ENCODE results near the gene SNX25. TPM values are rescaled to one million over a fixed set of nuclear protein-coding genes. Genes with fewer than 3 reads are reported as not detected.

SNX25 gene
- total and polyA plus RNA-seq, 3 donors from 2014 or later, result 20.2 to 50.5 (median 45.0) TPM

- H3K4me1 ChIP-seq, result peaks cover 28% of the 10 kb centered on the region
- no peaks in the 10 kb centered on the region for H3K9me3 ChIP-seq
- WGBS, 2 donors, result 71 to 91% methylated on average over 6 of the region's 6 CpGs
- intact Hi-C loops (cut with DNase I; ENCODE audit: low total_unique reads), result no loop called here
- H3K27me3 ChIP-seq, result no peaks in the 10 kb centered on the region
- H3K27ac ChIP-seq, result no peak overlapping the region
- no peak for DNase-seq
- TF ChIP-seq, protein P1, sequence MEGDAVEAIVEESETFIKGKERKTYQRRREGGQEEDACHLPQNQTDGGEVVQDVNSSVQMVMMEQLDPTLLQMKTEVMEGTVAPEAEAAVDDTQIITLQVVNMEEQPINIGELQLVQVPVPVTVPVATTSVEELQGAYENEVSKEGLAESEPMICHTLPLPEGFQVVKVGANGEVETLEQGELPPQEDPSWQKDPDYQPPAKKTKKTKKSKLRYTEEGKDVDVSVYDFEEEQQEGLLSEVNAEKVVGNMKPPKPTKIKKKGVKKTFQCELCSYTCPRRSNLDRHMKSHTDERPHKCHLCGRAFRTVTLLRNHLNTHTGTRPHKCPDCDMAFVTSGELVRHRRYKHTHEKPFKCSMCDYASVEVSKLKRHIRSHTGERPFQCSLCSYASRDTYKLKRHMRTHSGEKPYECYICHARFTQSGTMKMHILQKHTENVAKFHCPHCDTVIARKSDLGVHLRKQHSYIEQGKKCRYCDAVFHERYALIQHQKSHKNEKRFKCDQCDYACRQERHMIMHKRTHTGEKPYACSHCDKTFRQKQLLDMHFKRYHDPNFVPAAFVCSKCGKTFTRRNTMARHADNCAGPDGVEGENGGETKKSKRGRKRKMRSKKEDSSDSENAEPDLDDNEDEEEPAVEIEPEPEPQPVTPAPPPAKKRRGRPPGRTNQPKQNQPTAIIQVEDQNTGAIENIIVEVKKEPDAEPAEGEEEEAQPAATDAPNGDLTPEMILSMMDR (IDR thresholded peaks at IDR 0.05), result no peak
- no peak for TF ChIP-seq POLR2A (IDR thresholded peaks at IDR 0.05)
- no peak overlapping the region for H3K4me3 ChIP-seq
- H3K36me3 ChIP-seq (ENCODE audit: low read depth, missing control alignments), result no peaks in the 10 kb centered on the region
These were observed 16.5 kb downstream of the SNX25 start for GRCh38 chr4:185225940-185226339.

GRCh38 chr4:185227131-185227551, 17.7 kb downstream of the SNX25 start:
- intact Hi-C loops (cut with DNase I; ENCODE audit: low total_unique reads), result no loop called here
- Histone ChIP-seq H3K27ac (peak overlapping the region in 1 of 2 donors; percentile 69), H3K4me1 (peaks cover 22% of the 10 kb centered on the region), H3K4me3 (no peak overlapping the region), H3K9me3 (no peaks in the 10 kb centered on the region), H3K36me3 (ENCODE audit: low read depth, missing control alignments) (no peaks in the 10 kb centered on the region), H3K27me3 (no peaks in the 10 kb centered on the region)
- DNase-seq, result no peak
- no peak for TF ChIP-seq POLR2A (IDR thresholded peaks at IDR 0.05)
- TF ChIP-seq, protein P1 (IDR thresholded peaks at IDR 0.05), result peak in 1 of 3 experiments; percentile 10
- 45 to 51% methylated on average over 4 of the region's 4 CpGs for WGBS, 2 donors

DNA sequence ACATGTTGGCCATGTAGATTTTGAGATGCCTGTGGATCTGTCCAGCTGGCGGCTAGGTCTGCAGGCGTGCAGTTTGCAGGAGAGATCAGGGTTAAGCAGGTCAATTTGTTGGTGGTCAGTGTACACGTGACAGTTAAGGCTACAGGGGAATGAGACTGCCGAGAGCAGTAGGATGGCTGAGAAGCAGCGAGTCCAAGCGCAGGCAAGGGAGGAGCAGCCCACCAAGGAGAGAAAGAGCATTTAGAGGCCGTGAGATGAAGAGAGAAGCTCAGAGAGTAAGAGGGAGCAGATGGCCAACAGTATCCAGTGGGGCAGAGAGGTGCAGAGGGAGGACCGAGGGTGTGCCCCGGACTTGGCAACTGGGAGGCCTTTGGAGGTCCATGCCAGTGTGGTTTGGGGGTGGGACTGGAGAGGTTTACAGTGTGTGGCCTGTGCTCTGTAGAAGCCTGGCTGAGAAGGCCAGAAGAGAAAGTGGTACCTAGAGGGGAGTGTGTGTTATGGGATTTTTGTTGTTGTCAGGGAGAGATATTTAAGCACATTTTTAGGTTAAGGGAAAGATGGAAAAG, 18.4 kb downstream of the SNX25 start:
- DNase-seq, result no peak
- no peaks in the 10 kb centered on the region for H3K27me3 ChIP-seq
- no peaks in the 10 kb centered on the region for H3K36me3 ChIP-seq (ENCODE audit: low read depth, missing control alignments)
- intact Hi-C loops (cut with DNase I; ENCODE audit: low total_unique reads), result no loop called here
- WGBS, 2 donors, result 44 to 51% methylated on average over 9 of the region's 9 CpGs
- no peaks in the 10 kb centered on the region for H3K9me3 ChIP-seq
- peak overlapping the region in 1 of 2 donors; percentile 69 for H3K27ac ChIP-seq
- TF ChIP-seq POLR2A (IDR thresholded peaks at IDR 0.05), result no peak
- TF ChIP-seq, protein P1 (IDR thresholded peaks at IDR 0.05), result no peak
- H3K4me3 ChIP-seq, result no peak overlapping the region
- H3K4me1 ChIP-seq, result peaks cover 22% of the 10 kb centered on the region

DNA sequence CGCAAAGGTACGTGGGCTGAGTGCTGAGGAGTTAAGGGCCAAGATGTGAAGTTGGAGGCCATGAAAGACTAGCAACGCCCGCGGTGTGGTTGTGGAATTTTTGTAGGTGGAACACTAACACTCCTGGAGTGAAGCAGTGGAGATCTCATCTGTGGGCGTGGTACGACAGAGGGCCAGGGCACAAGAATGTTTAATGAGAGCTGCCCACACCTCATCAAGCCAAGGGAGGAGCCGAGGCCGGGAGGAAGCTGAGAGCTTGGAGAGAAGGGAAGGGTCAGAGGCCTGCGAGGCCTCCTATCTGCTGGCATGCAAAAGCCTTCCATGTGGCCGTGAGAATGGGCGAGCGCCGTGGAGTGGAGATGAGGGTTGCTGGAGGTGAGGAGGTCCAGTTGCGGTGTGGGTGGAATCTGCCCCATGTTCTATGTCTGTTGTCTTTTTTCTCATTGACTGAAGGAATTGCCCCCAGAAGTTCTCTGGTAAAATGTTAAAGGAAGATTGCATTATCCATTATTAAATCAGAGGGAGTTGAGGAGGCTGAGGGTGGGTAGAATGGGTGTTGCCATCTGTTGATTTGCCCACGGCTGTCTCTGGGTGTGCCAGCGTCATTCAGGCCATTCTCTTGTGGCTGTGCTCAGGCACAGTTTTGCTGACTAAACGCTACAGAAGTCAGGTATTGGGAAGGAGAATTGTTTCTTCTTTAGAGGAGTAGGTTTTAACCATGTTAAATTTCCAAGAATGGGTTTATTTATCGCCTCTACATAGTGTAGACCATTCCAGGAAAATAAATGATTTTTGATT, 19.8 kb downstream of the SNX25 start:
- H3K27ac ChIP-seq, result peak overlapping the region in 1 of 2 donors; percentile 53
- 71 to 72% methylated on average over 19 of the region's 19 CpGs for WGBS, 2 donors

More for the DNA sequence above, 19.8 kb downstream of the SNX25 start:
- H3K36me3 ChIP-seq (ENCODE audit: low read depth, missing control alignments), result no peaks in the 10 kb centered on the region
- H3K9me3 ChIP-seq, result no peaks in the 10 kb centered on the region
- H3K4me3 ChIP-seq, result no peak overlapping the region
- H3K4me1 ChIP-seq, result peaks cover 22% of the 10 kb centered on the region
- DNase-seq, result no peak
- TF ChIP-seq, protein P1 (IDR thresholded peaks at IDR 0.05), result no peak
- no peak for TF ChIP-seq POLR2A (IDR thresholded peaks at IDR 0.05)
- intact Hi-C loops (cut with DNase I; ENCODE audit: low total_unique reads), result no loop called here
- no peaks in the 10 kb centered on the region for H3K27me3 ChIP-seq
